Breast epithelium (tissue), 4 donors: ENCODE data around the gene KLHL3. TPM values are rescaled to one million over a fixed set of nuclear protein-coding genes. Genes with fewer than 3 reads are reported as not detected.

Experiments used
- DNase-seq, 2 donors: peaks; one replicate each; pipeline ENCODE4 v3.0.0-alpha.2; 2019; ENCODE audit warnings: low spot score in 2 of 2
- H3K27ac ChIP-seq, 2 donors: fragments of 200-600 bp; sonication (generic) in 1 of 2; one replicate each; pipeline ENCODE4 v1.5.1; 2016 to 2019; ENCODE audit warnings: mild to moderate bottlenecking in 1 of 2
- H3K27me3 ChIP-seq, 2 donors: fragments of 200-600 bp; sonication (generic) in 1 of 2; one replicate each; pipeline versions ENCODE4 v1.5.1 to v1.6.0; 2017 to 2019; ENCODE audit warnings: control low read depth in 1 of 2, mild to moderate bottlenecking in 1 of 2
- H3K36me3 ChIP-seq: fragments of 200-600 bp; one replicate; pipeline ENCODE4 v1.5.1; 2019
- H3K4me1 ChIP-seq, 2 donors: fragments of 200-600 bp; sonication (generic); one replicate each; pipeline ENCODE4 v1.5.1; 2016 to 2019; ENCODE audit warnings: control low read depth in 1 of 2
- H3K4me3 ChIP-seq, 3 donors: fragments of 200-600 bp; sonication (generic); 1 replicate in 2 of 3; 2 replicates in 1 of 3; pipeline ENCODE4 v1.5.1; 2016 to 2019; ENCODE audit warnings: mild to moderate bottlenecking in 3 of 3, moderate library complexity in 2 of 3
- H3K9me3 ChIP-seq, 2 donors: fragments of 200-600 bp; sonication (generic) in 1 of 2; one replicate each; pipeline ENCODE4 v1.5.1; 2016 to 2019; ENCODE audit warnings: control low read depth in 1 of 2
- POLR2A ChIP-seq: fragments of 450-650 bp; IDR thresholded peaks from one replicate; pipeline ENCODE4 v1.6.1; 2016; ENCODE audit warnings: antibody characterized with exemption, mild to moderate bottlenecking, moderate library complexity
- POLR2AphosphoS5 ChIP-seq, 3 donors: sonication (generic); formaldehyde crosslinking; IDR thresholded peaks; one replicate each; pipeline ENCODE4 v1.6.1; 2017; ENCODE audit warnings: antibody characterized with exemption in 3 of 3
- intact Hi-C: fragments of 100-400 bp; cut with DNase I; formaldehyde crosslinking; loops from one replicate; pipeline ENCODE4 v1.15.1; 2023; ENCODE audit warnings: low total_unique reads
- total RNA-seq, 3 donors: library from RNA; depleted of rRNA; stranded (reverse); fragments of >200 nt; gene quantifications; one replicate each; pipeline ENCODE4 v1.1.0, GENCODE V29; 2016
- TF ChIP-seq, protein P1 (sequence below), 3 donors: fragments of 450-650 bp; IDR thresholded peaks; one replicate each; pipeline ENCODE4 v1.5.1; 2016 to 2017; ENCODE audit warnings: antibody characterized with exemption in 3 of 3, mild to moderate bottlenecking in 3 of 3, moderate library complexity in 3 of 3

KLHL3 gene
- total RNA-seq, 3 donors from 2014 or later: 4.5 to 11.7 (median 4.9) TPM

DNA sequence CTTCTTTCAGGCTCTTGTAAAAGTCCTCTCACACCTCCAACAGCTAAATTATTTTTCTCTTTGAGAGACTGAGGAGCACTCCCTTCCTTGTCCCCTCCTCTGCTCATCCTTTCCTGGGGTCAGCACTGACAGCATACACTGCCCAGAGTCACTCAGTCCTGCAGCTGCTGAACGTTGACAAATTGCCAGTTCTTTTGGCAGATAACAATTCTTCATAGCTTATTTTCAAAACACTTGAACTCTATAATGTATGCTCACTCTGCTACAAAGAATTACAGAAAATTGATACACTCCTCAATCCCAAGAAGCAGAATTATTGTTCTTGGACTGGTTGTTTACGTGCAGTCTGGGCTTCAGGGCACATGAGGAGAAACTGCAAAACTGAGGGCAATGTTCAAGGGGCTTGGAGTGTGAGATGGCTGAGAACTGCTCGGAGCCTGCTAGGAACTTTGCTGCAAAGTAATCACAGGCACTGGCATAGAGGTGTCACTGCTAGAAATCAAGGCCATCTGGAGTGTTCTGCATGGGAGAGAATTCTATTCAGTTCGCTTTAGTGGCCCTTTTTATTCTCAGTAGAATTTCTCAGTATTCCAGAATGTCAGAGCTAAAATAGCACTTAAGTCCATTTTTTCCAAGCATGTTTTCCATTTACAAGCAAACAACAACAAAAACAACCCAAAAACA is 140.4 kb downstream of the KLHL3 start:
- Histone ChIP-seq H3K4me1 (no peaks in the 10 kb centered on the region), H3K4me3 (no peak overlapping the region), H3K9me3 (peaks cover 0 to 9% of the 10 kb centered on the region in 2 donors), H3K36me3 (no peaks in the 10 kb centered on the region), H3K27ac (no peak overlapping the region), H3K27me3 (no peaks in the 10 kb centered on the region)
- DNase-seq: no peak
- intact Hi-C loops: no loop called here
- no peak for TF ChIP-seq POLR2A
- no peak for TF ChIP-seq POLR2AphosphoS5 (IDR thresholded peaks at IDR 0.05)
- TF ChIP-seq, protein P1, sequence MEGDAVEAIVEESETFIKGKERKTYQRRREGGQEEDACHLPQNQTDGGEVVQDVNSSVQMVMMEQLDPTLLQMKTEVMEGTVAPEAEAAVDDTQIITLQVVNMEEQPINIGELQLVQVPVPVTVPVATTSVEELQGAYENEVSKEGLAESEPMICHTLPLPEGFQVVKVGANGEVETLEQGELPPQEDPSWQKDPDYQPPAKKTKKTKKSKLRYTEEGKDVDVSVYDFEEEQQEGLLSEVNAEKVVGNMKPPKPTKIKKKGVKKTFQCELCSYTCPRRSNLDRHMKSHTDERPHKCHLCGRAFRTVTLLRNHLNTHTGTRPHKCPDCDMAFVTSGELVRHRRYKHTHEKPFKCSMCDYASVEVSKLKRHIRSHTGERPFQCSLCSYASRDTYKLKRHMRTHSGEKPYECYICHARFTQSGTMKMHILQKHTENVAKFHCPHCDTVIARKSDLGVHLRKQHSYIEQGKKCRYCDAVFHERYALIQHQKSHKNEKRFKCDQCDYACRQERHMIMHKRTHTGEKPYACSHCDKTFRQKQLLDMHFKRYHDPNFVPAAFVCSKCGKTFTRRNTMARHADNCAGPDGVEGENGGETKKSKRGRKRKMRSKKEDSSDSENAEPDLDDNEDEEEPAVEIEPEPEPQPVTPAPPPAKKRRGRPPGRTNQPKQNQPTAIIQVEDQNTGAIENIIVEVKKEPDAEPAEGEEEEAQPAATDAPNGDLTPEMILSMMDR (IDR thresholded peaks at IDR 0.05): no peak

DNA sequence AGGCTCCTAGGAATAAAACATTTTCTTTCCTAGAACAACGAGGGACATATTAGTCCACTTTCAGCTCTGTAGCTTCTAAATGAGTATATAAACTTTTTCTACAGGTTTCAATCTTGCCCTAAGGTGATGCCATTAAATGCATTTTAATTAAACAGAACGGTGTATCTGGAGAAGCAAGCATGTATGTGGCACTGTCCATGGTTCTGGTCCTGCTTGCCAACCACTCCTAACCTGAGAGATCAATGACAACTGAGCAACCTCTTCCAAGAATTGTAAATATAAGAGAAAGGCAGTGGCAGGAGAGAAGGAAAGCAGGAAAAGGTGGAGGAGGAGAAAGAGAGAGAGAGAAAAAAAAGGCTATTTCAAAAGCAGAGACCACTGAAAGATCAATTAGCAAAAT is 141.2 kb downstream of the KLHL3 start:
- Histone ChIP-seq H3K4me1 (no peaks in the 10 kb centered on the region), H3K4me3 (no peak overlapping the region), H3K36me3 (no peaks in the 10 kb centered on the region), H3K27ac (no peak overlapping the region), H3K27me3 (no peaks in the 10 kb centered on the region), H3K9me3 (peaks cover 0 to 9% of the 10 kb centered on the region in 2 donors)
- no peak for DNase-seq
- intact Hi-C loops: no loop called here
- TF ChIP-seq POLR2A: no peak
- TF ChIP-seq, protein P1 (IDR thresholded peaks at IDR 0.05): no peak
- TF ChIP-seq POLR2AphosphoS5 (IDR thresholded peaks at IDR 0.05): no peak

DNA sequence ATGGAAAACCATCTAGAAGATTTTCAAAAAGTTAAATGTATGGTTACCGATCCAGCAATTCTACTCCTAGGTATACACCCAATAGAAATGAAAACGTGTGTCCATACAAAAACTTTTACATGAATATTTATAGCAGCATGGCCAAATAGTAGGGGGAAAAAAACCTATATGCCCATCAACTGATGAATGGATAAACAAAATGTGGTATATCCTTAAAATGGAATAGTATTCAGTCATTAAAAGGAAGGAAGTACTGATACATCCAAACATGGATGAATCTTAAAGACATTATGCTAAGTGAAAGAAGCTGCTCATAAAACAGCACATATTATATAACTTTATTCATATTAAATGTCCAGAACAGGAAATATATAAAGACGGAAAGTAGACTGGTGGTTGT is 143.6 kb downstream of the KLHL3 start:
- Histone ChIP-seq H3K9me3 (peaks cover 0 to 9% of the 10 kb centered on the region in 2 donors), H3K27ac (no peak overlapping the region), H3K4me1 (no peaks in the 10 kb centered on the region), H3K4me3 (no peak overlapping the region), H3K27me3 (no peaks in the 10 kb centered on the region), H3K36me3 (no peaks in the 10 kb centered on the region)
- TF ChIP-seq, protein P1 (IDR thresholded peaks at IDR 0.05): no peak
- TF ChIP-seq POLR2AphosphoS5 (IDR thresholded peaks at IDR 0.05) (no peak), POLR2A (no peak)
- intact Hi-C loops: no loop called here
- no peak for DNase-seq

DNA sequence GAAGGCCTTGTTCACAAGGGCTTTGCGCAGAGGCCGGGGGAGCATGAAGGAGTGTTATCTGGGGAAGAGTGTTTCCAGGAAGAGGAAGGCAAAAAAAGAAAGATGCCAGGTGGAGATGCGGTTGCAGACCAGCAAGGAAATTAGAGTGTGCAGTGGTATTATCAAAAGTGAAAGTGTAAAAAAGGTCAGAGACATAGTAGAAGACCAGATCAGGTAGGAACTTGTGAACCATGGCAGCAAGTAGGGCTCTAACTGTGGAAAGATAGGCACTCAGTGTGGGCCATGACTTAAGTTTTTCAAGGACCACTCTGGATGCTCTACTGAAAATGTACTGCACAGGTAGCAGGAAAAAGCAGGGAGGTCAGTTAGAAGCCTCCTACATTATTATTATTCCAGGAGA is 146.7 kb downstream of the KLHL3 start:
- intact Hi-C loops: no loop called here
- H3K4me1 ChIP-seq: no peaks in the 10 kb centered on the region
- TF ChIP-seq, protein P1 (IDR thresholded peaks at IDR 0.05): no peak
- TF ChIP-seq POLR2AphosphoS5 (IDR thresholded peaks at IDR 0.05): no peak
- TF ChIP-seq POLR2A: no peak
- H3K27me3 ChIP-seq: no peaks in the 10 kb centered on the region
- H3K9me3 ChIP-seq: peaks cover 0 to 9% of the 10 kb centered on the region in 2 donors
- no peaks in the 10 kb centered on the region for H3K36me3 ChIP-seq
- H3K27ac ChIP-seq: no peak overlapping the region
- DNase-seq: no peak
- no peak overlapping the region for H3K4me3 ChIP-seq

DNA sequence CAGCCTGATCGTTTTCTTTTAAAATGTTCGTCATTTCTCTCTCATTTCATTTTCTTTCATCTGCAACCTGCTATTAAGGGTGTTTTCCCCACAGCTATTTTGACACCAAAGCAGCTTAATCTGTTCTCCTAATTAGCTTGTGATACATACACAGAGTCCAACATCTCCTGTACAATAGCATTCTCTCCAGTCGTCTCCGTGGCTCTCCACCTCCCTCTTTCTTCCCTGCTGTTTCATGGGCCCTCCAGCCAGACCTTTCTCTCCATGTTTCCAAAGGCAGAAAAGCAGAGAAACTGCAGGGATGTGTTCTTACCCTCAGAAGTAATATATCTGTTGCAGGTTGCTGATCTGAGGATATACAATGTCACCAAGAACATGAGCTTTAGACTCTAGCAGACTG is 148.0 kb downstream of the KLHL3 start:
- intact Hi-C loops: no loop called here
- no peak for DNase-seq
- Histone ChIP-seq H3K27ac (no peak overlapping the region), H3K27me3 (no peaks in the 10 kb centered on the region), H3K36me3 (no peaks in the 10 kb centered on the region), H3K9me3 (peaks cover 0 to 9% of the 10 kb centered on the region in 2 donors), H3K4me3 (no peak overlapping the region), H3K4me1 (no peaks in the 10 kb centered on the region)
- TF ChIP-seq, protein P1 (IDR thresholded peaks at IDR 0.05): no peak
- TF ChIP-seq POLR2A (no peak), POLR2AphosphoS5 (IDR thresholded peaks at IDR 0.05) (no peak)
